Stimulated activated CD4-positive, alpha-beta T cell treated with anti-CD3 and anti-CD28 coated beads, Interleukin-12 subunit alpha, Interleukin-12 subunit beta, amount 100 ng/mL, for 4 hours (primary cell): ENCODE measurements around the gene SELENOH.

Experiments used
- DNase-seq: peaks from one replicate; pipeline ENCODE4 v3.0.0-alpha.2; 2020

The SELENOH gene

DNA sequence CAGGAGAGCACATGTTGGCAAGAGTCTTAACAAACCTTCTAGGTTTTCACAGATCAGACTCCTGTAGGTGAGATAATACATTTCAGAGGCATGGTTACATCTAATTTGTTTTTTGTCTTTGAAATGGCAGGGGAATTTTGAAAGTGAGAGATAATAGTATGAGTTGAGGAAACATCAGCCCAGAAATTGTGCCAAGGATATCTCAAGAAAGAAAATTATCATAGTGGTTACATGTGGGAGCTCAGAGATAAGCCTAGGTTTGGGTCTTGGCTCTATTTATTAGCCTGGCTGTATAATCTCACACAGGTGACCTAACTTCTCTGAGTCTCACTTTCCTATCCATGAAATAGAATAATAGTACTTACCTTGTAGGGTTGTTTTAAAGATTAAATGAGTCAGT, 9.9 kb downstream of the SELENOH start:
- DNase-seq: no peak

DNA sequence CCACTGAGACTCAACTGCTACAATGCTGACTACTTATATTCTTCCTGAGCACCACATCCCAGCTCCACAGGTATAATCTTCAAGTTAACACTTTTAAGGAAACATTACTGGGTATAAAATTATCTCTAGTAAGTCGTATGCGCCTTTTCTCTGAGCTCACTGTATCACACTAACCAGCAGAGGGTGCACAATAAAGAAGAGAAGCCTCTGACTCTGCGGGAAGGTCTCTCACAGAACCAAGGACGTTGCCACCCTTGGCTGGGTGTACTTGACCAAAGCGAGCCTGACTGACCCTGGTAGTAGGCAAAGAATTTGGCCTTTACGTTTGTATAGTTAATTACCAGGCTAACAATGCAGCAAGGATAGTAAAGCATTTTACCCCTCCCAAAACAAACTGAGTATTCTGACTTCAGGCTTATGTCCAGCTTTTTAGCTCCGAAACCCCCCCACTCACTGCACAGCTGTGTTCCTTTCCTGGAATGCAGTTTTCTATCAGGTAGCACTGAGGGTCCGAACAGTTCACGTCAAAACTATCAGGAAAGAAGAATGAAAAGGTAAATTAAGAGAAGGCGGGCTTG, 10.5 kb downstream of the SELENOH start, which contains the start of gene BTBD18:
Gene BTBD18, minus strand, starts transcription at position 144 of the 578 bp plus-strand sequence. CDS start 631 bp downstream, outside the sequence.
- no peak for DNase-seq

DNA sequence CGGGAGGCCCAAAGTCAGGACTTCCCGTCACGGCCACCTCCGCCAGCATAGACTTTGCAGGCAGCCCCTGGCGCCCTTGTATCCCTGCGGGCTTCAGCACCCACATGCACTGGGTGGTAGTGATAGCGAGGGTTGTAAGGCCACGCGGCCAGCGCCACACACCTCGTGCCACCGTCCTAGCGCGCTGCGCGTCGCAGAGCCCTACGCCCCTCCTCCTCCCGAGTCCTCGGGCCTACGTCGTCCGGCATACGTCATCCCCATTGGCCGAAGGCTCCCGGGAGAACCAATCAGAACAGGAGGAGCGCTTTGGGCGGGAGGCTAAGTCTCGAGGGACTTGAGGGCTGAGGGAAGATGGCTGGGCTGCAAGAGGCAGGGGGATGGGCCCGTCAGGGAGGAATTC, 11.7 kb downstream of the SELENOH start:
- no peak for DNase-seq

DNA sequence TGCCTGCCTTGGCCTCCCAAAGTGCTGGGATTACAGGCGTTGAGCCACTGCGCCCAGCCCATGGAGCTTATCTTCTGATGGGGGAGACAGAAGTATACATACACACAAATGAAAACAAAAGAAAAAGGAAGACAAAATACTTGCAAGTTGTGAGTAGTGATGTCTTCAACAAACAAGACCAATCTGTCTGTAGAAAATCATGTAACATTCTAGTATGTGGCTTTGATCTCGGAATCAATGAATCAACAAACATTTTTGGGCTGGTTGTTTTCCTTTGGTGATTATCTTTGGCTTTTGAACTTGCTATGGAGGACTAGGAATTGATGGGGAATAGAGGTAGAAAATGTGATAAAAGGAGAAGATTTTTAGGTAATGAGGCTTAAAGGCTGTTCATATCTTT, 16.9 kb downstream of the SELENOH start:
- no peak for DNase-seq

DNA sequence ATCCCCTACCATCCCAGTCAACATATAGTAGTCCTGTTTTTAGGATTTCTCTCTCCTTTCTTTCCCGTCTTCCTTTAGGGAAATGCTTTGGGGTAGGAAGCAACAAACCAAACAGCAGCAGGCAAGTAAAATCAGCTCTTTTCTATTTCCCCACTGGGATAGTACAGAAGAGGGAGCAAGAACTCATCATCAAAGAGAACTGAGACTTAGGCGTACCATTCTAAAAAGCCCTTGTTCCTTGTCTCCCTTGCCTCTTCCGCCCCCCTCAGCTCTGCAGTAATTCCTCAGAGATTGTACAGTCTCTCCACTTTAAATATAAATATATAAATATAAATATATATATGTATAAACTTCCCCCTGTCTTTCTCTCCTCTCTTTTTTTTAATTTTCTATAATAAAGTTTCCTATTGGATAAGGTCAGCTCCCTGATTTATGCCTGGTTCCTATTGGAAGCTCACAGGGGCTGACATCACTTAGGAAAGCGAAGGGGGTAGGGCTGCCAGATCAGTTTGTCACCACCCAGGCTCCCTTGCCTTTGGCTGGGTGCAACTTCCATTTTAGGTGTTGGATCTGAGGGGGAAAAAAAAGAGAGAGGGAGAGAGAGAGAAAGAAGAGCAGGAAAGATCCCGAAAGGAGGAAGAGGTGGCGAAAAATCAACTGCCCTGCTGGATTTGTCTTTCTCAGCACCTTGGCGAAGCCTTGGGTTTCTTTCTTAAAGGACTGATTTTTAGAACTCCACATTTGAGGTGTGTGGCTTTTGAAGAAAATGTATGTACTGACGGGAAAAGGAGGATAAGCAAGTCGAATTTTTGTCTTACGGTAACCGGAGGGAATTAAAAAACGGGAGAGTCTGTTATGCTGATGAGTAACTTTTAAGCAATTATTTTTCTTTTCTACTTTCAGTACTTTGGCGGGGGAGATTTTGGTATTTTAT, 20.3 kb downstream of the SELENOH start, which contains the start of gene CTNND1:
Gene CTNND1, plus strand, starts transcription at position 502 of the 934 bp plus-strand sequence. CDS start 29,677 bp downstream, outside the sequence.
- DNase-seq: no peak

DNA sequence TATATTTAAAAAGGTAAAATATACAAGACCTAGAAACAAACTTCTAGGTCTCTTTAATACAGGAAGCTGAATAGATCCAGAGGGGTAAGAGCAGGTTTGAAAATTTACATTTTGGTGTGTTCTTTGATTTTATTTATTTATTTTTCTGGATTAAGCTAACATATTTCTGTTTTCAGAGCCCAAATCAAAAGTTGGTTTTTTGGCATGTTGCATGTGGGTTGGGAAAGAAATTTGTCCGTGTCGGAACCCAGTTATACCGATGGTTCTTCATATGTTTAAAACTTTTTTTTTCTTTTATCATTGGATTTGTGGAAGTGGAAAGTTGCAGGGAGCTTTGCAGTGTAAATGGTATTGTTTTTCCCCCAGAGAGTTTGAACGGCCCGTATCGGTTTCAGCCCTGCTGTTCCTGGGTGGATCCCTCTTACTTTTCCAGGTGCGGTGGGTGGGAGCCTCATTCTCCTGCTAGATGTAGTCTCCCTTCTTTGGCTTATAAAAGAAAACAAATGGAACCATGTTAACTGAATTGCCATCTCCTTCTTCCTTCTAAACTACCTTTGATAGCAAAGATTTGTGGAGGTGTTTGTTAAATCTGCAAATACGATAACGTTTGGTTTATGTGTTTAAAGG, 21.1 kb downstream of the SELENOH start:
- no peak for DNase-seq

DNA sequence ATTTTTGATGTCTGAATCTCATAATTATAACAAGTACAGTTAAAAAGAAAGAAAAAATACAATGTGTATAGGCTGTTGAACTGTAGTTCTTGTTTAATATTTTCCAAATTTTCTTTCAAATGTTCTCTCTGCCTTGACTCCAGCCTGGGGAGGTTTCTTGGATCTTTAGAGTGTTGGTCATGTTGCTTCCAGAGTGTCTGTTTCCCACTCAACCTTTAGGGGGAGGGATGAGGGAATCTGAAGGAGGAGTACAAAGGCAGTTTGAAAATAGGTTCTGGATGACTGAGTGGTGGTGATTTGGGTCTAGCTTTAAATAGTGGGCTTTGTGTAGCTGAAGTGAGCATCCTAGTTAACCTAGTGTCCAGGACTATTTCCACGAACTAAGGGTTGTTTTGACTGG, 22.3 kb downstream of the SELENOH start:
- DNase-seq: no peak

DNA sequence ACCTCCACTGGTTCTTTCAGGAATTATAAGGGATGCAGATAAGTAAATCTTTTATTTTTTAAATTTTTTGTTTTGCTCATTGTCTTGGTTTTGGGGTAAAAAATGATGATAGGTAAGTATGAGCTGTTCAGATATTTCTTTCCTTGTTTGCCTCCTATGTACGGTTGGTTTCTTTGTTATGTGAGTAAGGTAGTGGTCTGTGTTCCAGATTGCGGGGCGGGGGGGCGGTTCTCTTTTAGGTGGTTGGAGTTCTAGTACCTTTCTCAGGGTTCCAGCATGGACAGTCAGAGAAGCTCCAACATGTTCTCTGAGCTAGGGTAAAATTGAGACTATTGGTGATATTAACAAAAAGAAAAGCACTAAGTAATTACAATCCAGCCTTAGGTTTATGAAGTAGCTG, 22.7 kb downstream of the SELENOH start:
- no peak for DNase-seq

DNA sequence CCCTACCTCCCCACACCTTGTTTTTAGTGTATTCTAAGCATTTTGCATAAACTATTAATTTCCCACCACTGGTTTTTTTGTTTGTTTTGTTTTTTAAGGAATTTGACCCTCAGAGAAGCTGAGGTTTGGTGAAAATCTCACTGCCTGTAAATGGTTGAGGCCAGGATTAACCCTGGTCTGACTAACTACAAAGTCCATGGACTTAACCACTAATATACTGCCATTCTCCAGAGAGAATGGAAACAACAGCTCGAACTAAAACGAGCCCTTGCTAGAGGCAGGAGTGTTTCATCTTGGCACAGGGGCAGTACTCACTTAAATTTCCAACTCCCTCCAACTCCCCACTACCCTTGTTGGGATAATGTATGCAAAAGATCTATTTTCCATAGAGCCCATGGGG, 23.3 kb downstream of the SELENOH start:
- DNase-seq: no peak

DNA sequence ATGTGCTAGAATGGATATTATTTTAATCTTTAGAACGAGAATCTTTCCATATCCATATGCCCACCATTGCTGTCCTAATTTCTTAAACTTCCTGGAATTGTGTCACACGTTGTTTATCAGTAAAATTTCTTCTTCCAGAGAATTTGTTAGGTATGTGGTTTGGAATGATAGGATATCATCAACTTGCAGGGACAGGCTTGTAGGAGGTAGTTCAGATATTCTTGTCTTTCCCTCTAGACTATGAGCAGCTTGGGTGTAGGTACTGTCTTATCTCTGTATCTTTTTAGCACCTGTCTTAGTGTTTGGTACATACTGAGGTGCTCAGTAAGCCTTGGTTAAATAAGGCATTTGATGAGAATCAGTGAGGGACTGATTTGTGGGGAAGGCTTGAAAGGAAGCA, 23.7 kb downstream of the SELENOH start:
- no peak for DNase-seq

DNA sequence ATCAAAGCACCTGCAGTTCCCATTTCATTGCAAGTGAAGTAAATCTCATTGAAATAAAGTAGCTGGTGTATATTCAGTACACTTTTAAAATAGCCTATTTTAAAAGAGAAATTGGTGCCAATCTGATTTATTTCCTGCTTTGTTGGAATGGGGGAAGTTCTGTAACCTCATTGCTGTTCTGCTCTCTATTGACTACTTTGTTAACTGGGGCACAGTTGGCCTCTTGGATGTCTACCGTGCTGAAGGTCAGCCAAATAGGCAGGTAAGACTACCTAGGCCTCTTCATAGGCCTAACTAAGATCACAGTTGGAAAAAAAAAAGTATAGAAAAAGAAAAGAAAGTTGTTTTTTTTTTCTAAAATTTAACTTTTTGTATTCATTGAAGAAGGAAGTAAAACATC, 29.5 kb downstream of the SELENOH start:
- DNase-seq: no peak

DNA sequence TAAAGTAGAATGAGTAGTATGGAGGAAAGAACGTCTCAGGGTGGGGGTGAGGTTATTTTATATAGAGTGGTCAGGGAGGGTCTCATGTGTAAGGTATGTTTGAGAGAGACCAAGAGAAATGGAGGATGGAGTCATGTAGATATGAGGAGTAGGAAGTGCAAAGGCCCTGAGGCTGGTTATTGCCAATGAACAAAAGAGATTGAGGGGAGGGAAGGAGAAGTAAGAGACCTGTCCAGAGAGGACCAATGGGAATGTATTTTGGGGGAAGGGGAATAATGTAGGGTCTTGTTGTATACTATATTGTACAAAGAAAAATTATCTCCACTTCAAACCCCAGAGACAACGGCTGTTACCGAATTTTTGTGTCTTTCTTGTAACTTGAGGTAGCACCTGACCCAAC, 30.1 kb downstream of the SELENOH start:
- DNase-seq: no peak

DNA sequence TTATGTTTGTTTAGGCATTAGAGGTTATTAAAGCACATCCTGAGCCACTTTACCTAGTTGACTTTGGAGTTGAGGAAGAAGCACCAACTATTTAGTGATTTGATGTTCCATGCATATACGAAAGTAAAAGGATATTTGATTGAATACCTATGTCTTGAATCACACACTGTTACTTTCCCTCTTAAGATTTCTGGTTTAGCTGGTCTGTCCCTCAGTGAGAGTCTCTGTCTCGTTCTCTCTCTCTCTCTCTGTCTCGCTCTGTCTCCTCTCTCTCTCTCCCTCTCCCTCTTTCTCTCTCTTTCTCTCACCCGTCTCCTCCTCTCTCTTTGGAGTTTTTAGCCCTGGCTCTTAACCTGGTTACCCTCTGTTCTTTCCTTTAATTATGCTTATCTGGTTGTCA, 31.3 kb downstream of the SELENOH start:
- no peak for DNase-seq

DNA sequence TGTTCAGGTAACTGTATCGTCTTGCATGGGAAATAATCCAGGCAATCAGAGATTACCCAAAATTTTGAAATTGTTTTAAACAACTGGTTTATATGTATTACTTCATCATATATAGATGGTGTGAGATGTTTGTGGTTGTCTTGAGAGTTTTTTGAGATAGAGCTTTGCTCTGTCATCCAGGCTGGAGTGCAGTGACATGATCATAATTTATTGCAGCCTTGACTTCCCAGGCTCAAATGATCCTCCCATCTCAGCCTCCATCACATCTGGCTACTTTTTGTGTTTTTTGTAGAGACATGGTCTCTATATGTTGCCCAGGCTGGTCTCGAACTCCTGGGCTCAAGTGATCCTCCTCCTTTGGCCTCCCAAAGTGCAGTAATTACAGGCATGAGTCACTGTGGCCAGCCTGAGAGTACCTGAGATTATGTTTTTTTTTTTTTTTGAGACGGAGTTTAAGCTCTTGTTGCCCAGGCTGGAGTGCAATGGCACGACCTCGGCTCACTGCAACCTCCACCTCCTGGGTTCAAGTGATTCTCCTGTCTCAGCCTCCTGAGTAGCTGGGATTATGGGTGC, 31.8 kb downstream of the SELENOH start:
- DNase-seq: no peak

DNA sequence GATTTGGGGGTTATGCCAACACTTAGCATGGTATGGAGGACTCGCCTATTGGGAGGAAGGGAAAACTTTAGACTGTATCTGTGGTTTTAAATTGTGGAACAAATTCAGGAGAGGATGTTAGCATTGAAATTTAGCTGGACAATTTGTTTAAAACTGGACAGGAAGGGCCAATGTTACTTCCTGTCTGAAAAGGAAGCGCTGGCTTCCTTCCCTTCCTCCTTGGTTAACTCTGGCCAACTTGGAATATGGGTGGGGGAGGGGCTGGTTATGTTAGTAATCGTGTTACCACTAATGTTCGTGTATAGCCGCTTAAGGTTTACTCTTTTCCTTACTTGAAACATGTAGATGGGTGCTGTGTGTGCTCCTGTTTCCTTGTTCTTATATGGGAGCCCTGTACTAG, 34.2 kb downstream of the SELENOH start:
- no peak for DNase-seq

DNA sequence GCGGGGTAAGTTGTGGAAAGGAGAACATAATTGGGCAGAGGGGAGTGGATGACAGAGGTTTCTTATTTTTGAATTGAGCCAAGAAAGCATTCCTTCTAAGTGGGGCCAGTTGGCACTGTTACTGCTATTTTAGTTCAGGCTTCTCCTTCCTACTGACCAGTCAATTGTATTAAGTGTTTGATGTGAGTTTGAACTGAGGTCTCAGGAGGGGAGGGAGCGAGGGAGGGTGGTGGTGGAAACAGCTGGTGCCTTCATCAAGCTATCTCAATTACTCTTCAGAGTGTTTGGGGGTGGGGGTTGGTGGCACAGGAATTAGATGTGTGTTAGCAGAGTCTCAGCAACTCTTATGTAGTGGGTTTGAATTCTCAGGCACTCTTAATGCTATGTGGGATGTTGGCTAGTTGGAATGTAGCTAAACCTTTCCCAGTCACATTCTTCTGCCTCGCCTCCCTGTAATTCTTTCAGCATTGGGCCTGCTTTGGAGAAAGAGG, 34.8 kb downstream of the SELENOH start:
- no peak for DNase-seq

DNA sequence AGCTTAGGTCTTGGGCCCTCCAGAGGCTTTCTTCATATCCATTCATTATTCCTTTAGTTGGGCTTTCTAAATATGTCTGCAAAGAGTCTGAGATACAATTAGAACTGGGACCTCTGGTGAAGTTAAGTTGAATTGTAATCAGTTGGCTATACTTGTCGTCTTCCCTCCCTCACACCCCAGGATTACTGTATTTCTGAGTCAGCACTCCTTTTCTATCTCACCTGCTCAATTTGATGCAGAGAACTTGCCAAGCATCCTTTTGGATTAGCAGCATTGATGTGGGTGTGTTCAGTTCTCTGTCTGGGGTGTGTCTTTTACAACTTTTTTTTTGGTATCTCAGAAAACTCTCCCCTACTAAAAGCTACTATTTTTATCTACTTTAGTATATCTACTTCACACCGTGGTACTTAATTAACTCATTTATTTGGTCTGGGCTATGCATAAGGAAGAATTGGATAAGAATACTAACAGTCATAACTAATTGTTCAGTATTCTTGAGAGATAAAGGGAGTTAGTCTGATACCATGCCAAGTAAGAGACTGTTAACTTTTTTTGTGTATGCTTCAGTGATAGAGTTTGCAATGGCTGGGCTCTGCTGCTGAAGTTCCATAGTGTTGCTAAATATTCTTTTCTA, 35.4 kb downstream of the SELENOH start:
- DNase-seq: no peak

DNA sequence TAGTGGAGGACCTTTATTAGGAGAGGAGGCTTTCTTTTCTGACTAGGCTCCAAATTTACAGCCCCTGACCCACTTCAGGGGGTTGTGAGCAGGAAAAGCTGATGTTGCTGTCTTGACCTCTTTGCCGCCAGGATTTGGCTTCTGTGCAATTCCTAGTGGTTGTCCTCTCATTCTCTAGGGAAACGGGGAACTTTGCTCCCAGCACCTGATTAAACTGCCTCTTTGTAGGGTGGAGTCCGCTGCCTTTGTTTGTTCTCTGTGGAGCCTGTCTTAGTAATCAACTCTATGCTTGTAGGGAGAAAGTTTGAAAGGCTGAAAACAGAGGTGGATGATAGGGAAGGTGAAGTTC, 36.7 kb downstream of the SELENOH start:
- no peak for DNase-seq

DNA sequence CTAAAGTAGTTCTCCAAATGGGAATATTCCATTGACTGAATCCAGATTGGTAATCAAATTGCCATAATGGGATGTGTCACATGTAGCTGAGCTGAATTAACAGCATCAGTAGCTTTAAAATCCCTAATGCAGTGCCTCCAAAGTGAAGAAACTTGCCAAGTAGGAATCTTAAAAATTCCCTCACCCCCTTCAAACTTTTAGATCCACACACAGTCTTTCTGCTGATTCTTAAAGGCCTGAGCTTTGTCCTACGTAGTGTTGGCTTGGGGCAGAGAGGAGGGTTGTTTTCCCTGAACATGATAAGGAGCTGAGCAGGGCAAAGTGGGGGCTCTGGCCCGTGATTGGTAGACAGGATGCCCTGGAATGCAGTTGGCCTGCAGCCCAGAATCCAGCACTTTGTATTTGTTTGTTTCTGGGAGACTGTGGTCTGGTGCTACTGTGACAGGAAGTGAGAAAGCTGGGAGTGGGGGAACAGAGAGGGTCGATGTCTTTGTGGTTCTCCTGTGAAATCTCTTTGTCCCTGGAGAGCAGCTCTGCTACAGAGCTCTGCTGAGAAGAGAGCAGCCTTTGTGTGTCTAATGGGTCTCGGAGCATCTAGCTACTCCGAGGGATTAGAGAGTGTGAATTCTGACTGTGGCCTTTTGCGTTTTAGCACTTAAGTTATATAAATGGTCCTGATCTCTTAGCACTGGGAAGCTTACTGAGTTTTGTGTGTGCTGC, 37.2 kb downstream of the SELENOH start:
- no peak for DNase-seq

DNA sequence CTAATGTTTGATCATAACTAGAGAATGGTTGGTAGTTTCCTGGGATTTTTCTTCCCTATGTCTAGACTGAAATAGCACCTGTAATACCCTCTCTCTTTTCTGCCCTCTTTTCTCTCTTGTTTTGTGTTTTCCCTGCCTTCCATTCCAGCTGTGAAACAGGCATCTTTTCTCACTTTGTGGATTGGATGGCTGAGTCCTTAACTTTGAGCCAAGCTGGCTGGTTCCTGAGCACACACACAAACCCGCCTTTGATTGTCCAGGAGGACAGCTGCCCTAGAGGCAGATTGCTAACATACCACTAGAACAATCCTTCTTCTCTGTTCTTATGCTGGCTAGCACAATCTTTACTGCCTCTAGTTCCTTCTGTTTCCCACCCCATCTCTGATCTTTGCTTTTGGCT, 38.0 kb downstream of the SELENOH start:
- no peak for DNase-seq

DNA sequence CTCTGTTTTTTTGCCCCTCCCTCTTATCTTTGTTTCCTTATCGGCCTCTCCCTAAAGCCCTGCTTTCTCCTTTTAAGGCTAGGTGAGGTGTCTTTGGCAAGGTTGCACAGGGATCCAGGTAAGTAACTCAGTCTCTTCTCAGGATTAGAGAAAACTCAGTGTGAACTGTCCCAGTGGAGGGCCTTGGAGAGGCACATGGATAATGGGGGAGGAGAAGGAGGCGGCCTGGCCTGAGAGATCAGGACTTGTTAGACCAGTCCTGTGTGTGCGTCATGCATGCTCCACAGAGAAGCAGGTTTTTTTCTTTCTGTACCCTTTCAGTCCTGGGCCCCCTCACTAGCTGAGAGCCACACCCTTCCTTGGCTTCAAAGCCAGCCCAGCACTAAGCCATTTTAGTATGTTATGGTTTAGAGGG, 40.2 kb downstream of the SELENOH start:
- no peak for DNase-seq

DNA sequence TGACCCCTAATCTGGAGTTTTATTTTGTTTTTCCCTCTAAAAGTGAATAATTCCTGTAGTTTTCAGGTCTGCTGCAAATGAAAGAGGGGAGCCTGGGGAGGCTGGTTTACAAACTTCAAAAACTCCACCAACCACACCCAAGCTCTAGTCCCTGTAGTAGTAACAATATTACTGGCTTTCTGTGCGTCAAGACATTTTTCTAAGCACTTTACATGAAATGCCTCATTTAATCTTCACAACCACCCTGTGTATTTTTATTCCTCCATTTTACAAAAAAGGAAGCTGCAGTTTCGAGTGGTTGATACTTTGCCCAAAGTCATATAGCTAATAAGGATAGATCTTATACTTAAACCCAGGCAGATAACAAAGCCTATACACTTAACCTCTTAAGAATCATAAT, 43.8 kb downstream of the SELENOH start:
- no peak for DNase-seq
